ENCODE data around the gene TSHZ2.

- TF ChIP-seq POLR2A (IDR thresholded peaks at IDR 0.05; ENCODE audit: low read depth) (no peak), CTCF (IDR thresholded peaks at IDR 0.05) (no peak), EP300 (IDR thresholded peaks at IDR 0.05) (no peak)
Measured at GRCh38 chr20:53163486-53163885, 191.3 kb downstream of the TSHZ2 start.

All from esophagus muscularis mucosa (tissue), 4 donors.